IMR-90 (cell line): ENCODE measurements around the gene RPS28. TPM values are rescaled to one million over a fixed set of nuclear protein-coding genes. Genes with fewer than 3 reads are reported as not detected.

Source experiments
- ATAC-seq: fragments of 200-7000 bp; cut with Tn5 transposase; 2 replicates; pipeline ENCODE4 v1.9.1; 2020; ENCODE audit warnings: low read depth, mild to moderate bottlenecking, moderate library complexity
- BruUV-seq: library from RNA; stranded (reverse); fragments of 400-500 nt; replicated peaks from 2 replicates; lab custom pipeline; 2021; lab: Mats Ljungman, UMichigan
- CTCF ChIA-PET: fragments of 300-600 bp; formaldehyde crosslinking; extraction: SDS; loops from one replicate; lab custom pipeline; 2021; ENCODE audit warnings: antibody characterized with exemption; lab: Yijun Ruan, JAX
- POLR2A ChIA-PET: fragments of 300-600 bp; sonication (Branson Sonifier 250); formaldehyde crosslinking; loops from one replicate; lab custom pipeline; 2022; ENCODE audit warnings: antibody characterized with exemption; ENCODE audit not compliant: unreplicated experiment; lab: Charles Lee
- DNase-seq: peaks from one replicate; pipeline ENCODE4 v3.0.0; 2013
- H2AFZ ChIP-seq: replicated peaks from 2 replicates; pipeline ENCODE3; 2013; ENCODE audit warnings: low read length, mild to moderate bottlenecking; ENCODE audit not compliant: poor library complexity
- H2AK5ac ChIP-seq: 2 replicates; pipeline ENCODE4 v1.6.1; 2013; ENCODE audit warnings: low read depth, low read length, inconsistent platforms
- H2AK9ac ChIP-seq: replicated peaks from 2 replicates; pipeline ENCODE3; 2013; ENCODE audit warnings: mild to moderate bottlenecking, low read depth, low read length, moderate library complexity; ENCODE audit not compliant: poor library complexity
- H2BK120ac ChIP-seq: 2 replicates; pipeline ENCODE4 v1.6.1; 2013; ENCODE audit warnings: low read depth, low read length, inconsistent platforms
- H2BK15ac ChIP-seq: 3 replicates; pipeline ENCODE4 v1.6.1; 2013; ENCODE audit warnings: low read depth, low read length, inconsistent platforms
- H2BK20ac ChIP-seq: 2 replicates; pipeline ENCODE4 v1.6.1; 2013; ENCODE audit warnings: low read depth, mild to moderate bottlenecking, inconsistent platforms, low read length, moderate library complexity
- H2BK5ac ChIP-seq: 2 replicates; pipeline ENCODE4 v1.6.1; 2013; ENCODE audit warnings: mild to moderate bottlenecking, low read depth, low read length, inconsistent platforms; ENCODE audit not compliant: poor library complexity, severe bottlenecking
- H3K14ac ChIP-seq: replicated peaks from 2 replicates; pipeline ENCODE4 v1.6.1; 2013; ENCODE audit warnings: low read depth, low read length, inconsistent platforms
- H3K18ac ChIP-seq: 2 replicates; pipeline ENCODE4 v1.6.1; 2013; ENCODE audit warnings: low read depth, low read length, control low read depth
- H3K23ac ChIP-seq: 2 replicates; pipeline ENCODE4 v1.6.1; 2013; ENCODE audit warnings: low read depth, low read length, inconsistent platforms
- H3K27ac ChIP-seq: 2 replicates; pipeline ENCODE4 v1.5.1; 2013; ENCODE audit warnings: mild to moderate bottlenecking, control low read depth, low read length; ENCODE audit not compliant: insufficient read depth
- H3K27me3 ChIP-seq: 2 replicates; pipeline ENCODE4 v1.6.1; 2013; ENCODE audit warnings: low read length; ENCODE audit not compliant: control insufficient read depth, insufficient read depth
- H3K36me3 ChIP-seq: 2 replicates; pipeline ENCODE4 v1.6.1; 2013; ENCODE audit warnings: low read length, mixed read lengths; ENCODE audit not compliant: control insufficient read depth, insufficient read depth
- H3K4ac ChIP-seq: 2 replicates; pipeline ENCODE4 v1.6.1; 2013; ENCODE audit warnings: low read depth, low read length, inconsistent platforms
- H3K4me1 ChIP-seq: 2 replicates; pipeline ENCODE4 v1.6.1; 2013; ENCODE audit warnings: low read length, mixed read lengths; ENCODE audit not compliant: control insufficient read depth, insufficient read depth
- H3K4me2 ChIP-seq: 2 replicates; pipeline ENCODE4 v1.6.1; 2013; ENCODE audit warnings: low read depth, mild to moderate bottlenecking, control low read depth, low read length, moderate library complexity
- H3K4me3 ChIP-seq: 2 replicates; pipeline ENCODE4 v1.5.1; 2013; ENCODE audit warnings: low read depth, mild to moderate bottlenecking, control low read depth, low read length, moderate library complexity; ENCODE audit not compliant: insufficient read depth
- H3K56ac ChIP-seq: 2 replicates; pipeline ENCODE4 v1.6.1; 2013; ENCODE audit warnings: low read length, inconsistent platforms; ENCODE audit not compliant: insufficient read depth; ENCODE audit errors: extremely low read depth
- H3K79me1 ChIP-seq, 2 experiments: 2 replicates each; pipeline ENCODE4 v1.6.1; 2013; ENCODE audit warnings: low read length in 2 of 2, inconsistent platforms in 1 of 2, low read depth in 1 of 2
- H3K9ac ChIP-seq: 2 replicates; pipeline ENCODE4 v1.6.1; 2013; ENCODE audit warnings: low read depth, low read length, control low read depth
- H3K9me1 ChIP-seq: 2 replicates; pipeline ENCODE4 v1.6.1; 2013; ENCODE audit warnings: low read length, inconsistent platforms; ENCODE audit not compliant: insufficient read depth
- H3K9me3 ChIP-seq: 2 replicates; pipeline ENCODE4 v1.6.1; 2013; ENCODE audit warnings: low read length; ENCODE audit not compliant: control insufficient read depth, insufficient read depth
- H4K20me1 ChIP-seq: 2 replicates; pipeline ENCODE4 v1.6.1; 2013; ENCODE audit warnings: low read length, inconsistent platforms; ENCODE audit not compliant: insufficient read depth
- H4K5ac ChIP-seq: 2 replicates; pipeline ENCODE4 v1.6.1; 2013; ENCODE audit warnings: mild to moderate bottlenecking, low read depth, low read length, control low read depth
- H4K8ac ChIP-seq, 2 experiments: 2 replicates each; pipeline ENCODE4 v1.6.1; 2013; ENCODE audit warnings: low read depth in 2 of 2, low read length in 2 of 2, control low read depth in 1 of 2, inconsistent platforms in 1 of 2
- H4K91ac ChIP-seq: 2 replicates; pipeline ENCODE4 v1.6.1; 2013; ENCODE audit warnings: low read depth, low read length, inconsistent platforms; ENCODE audit not compliant: insufficient read depth
- BHLHE40 ChIP-seq: fragments of 150-350 bp; IDR thresholded peaks from 2 replicates; pipeline ENCODE4 v1.6.1; 2016; ENCODE audit warnings: mild to moderate bottlenecking, low read depth, low read length
- ELK1 ChIP-seq: fragments of 150-350 bp; IDR thresholded peaks from 2 replicates; pipeline ENCODE4 v1.6.1; 2016; ENCODE audit warnings: low read depth, mild to moderate bottlenecking, low read length, moderate library complexity, borderline replicate concordance
- FOS ChIP-seq: fragments of 150-350 bp; IDR thresholded peaks from 2 replicates; pipeline ENCODE4 v1.6.1; 2016; ENCODE audit warnings: low read depth, low read length
- WGBS, 2 experiments: methylation state at CpG; one replicate each; pipeline versions ENCODE4 v1.1.5 to v1.1.7; 2013; ENCODE audit warnings: missing lambda C conversion rate in 2 of 2; ENCODE audit not compliant: insufficient read length in 1 of 2; ENCODE audit errors: extremely low coverage in 2 of 2; 5-methylcytosine and 5-hydroxymethylcytosine counted together
- dilution Hi-C: fragments of 300-500 bp; cut with HindIII; formaldehyde crosslinking; loops from one replicate; pipeline ENCODE4 v1.14.3; 2018; ENCODE audit warnings: low sequenced_read_pairs; ENCODE audit not compliant: unreplicated experiment
- in situ Hi-C: fragments of 300-500 bp; cut with MboI; formaldehyde crosslinking; loops from 3 replicates; pipeline ENCODE4 v1.14.3; 2019; ENCODE audit warnings: low sequenced_read_pairs, inconsistent platforms, mixed read lengths
- intact Hi-C: fragments of 100-400 bp; cut with micrococcal nuclease; formaldehyde crosslinking; loops from 2 replicates; pipeline ENCODE4 v1.10.0; 2022
- polyA plus RNA-seq, 3 experiments: library from polyadenylated mRNA; depleted of rRNA; stranded (reverse); fragments of >200 nt; gene quantifications; 2 replicates each; pipeline ENCODE4 v1.2.3, GENCODE V29; 2012; ENCODE audit warnings: low replicate concordance in 1 of 3
- total RNA-seq: library from RNA; depleted of rRNA; stranded (reverse); fragments of >200 nt; gene quantifications from 2 replicates; pipeline ENCODE4 v1.2.3, GENCODE V29; 2012

RPS28 gene
- total and polyA plus RNA-seq, 2 of the 4 experiments (the other 2 are of a cell fraction) = 143 to 643 TPM

GRCh38 chr19:8342684-8343482 is 21.6 kb downstream of the RPS28 start, which contains the start of gene KANK3:
Gene KANK3 (minus strand): TSS chr19:8343262. CDS start chr19:8337828, 5,434 bp downstream.
- dilution Hi-C loops (no loop called here), in situ Hi-C loops (loop anchor here (5.0 kb wide), 1 partner anchor 229 kb away; no protein-coding TSS in a partner anchor), intact Hi-C loops (no loop called here)
- BruUV-seq = no TSS peak
- Histone ChIP-seq H3K36me3 (no peaks in the 10 kb centered on the region), H2BK20ac (no peak within 1 kb of the TSS), H2AK5ac (no peak within 1 kb of the TSS; the same call in 1 of the 2 replicates), H3K27ac (no peak within 1 kb of the TSS), H4K5ac (no peak within 1 kb of the TSS), H3K27me3 (peaks cover 12% of the 10 kb centered on the region; the same call in 1 of the 2 replicates), H3K23ac (no peak within 1 kb of the TSS), H3K4me2 (peak within 1 kb of the TSS; percentile 83), H3K56ac (no peak within 1 kb of the TSS), H4K8ac (peak within 1 kb of the TSS in 1 of 2 experiments; percentile 50; a peak in 1 of 4 replicates), H3K79me1 (no peaks in the 10 kb centered on the region), H2AK9ac (no peak within 1 kb of the TSS), H2AFZ (peak within 1 kb of the TSS; percentile 90), H3K4me3 (peak within 1 kb of the TSS; percentile 44), H2BK5ac (no peak within 1 kb of the TSS), H4K20me1 (no peaks in the 10 kb centered on the region), H3K9me1 (no peaks in the 10 kb centered on the region), H3K14ac (no peak within 1 kb of the TSS), H3K18ac (no peak within 1 kb of the TSS), H3K4ac (no peak within 1 kb of the TSS), H2BK15ac (no peak within 1 kb of the TSS), H3K9me3 (no peaks in the 10 kb centered on the region), H4K91ac (no peak within 1 kb of the TSS), H3K9ac (no peak within 1 kb of the TSS), H2BK120ac (no peak within 1 kb of the TSS), H3K4me1 (peaks cover 4% of the 10 kb centered on the region; the same call in 1 of the 2 replicates)
- WGBS, 2 experiments = 6% methylated on average over 29 of the region's 65 CpGs; no CpG with 5 or more reads in 1 of the 2 experiments
- DNase-seq = peak; percentile 90
- TF ChIP-seq ELK1 (no peak), FOS (peak; percentile 28; the same call in 1 of the 2 replicates), BHLHE40 (no peak)
- ATAC-seq = peak; percentile 100
- POLR2A ChIA-PET = no interaction called here
- CTCF ChIA-PET = interaction anchor here (0.7 kb wide), 1 partner anchor 12 kb away, joined by 3 read pairs; no protein-coding TSS in a partner anchor
